GM18508 (cell line): ENCODE results near the gene PAM.
"Not testable (repeated sequence)": the region's sequence is repeated elsewhere in the genome, so short reads cannot be mapped to it uniquely, and the experiment has no call there.

ENCODE experiments used
- ATAC-seq: cut with Tn5 transposase; IDR thresholded peaks from one replicate; pipeline ENCODE4 v1.9.1; 2021; ENCODE audit warnings: moderate number of reproducible peaks; ENCODE audit not compliant: insufficient read depth, unreplicated experiment

Gene PAM

GRCh38 chr5:103021314-103021713 lies 266.2 kb downstream of the PAM start:
- ATAC-seq = peak; percentile 97

- no peak for ATAC-seq
These were observed 272.2 kb downstream of the PAM start for GRCh38 chr5:103027267-103027666.

- no peak for ATAC-seq
These were observed 276.5 kb downstream of the PAM start for GRCh38 chr5:103031607-103032006.

- ATAC-seq = no peak
These were observed 278.6 kb downstream of the PAM start for GRCh38 chr5:103033696-103034095.

- no peak for ATAC-seq
These were observed 279.7 kb downstream of the PAM start for GRCh38 chr5:103034662-103035392.

- no peak for ATAC-seq
These were observed 280.6 kb downstream of the PAM start for GRCh38 chr5:103035701-103036100.

- no peak for ATAC-seq
These were observed 281.5 kb downstream of the PAM start for GRCh38 chr5:103036601-103037000.

GRCh38 chr5:103037673-103038455 lies 282.8 kb downstream of the PAM start:
- ATAC-seq = no peak

GRCh38 chr5:103041071-103041676 lies 286.1 kb downstream of the PAM start:
- no peak for ATAC-seq

- ATAC-seq = not testable (repeated sequence)
These were observed 291.6 kb downstream of the PAM start for GRCh38 chr5:103046706-103047105.

GRCh38 chr5:103057208-103058130 lies 302.4 kb downstream of the PAM start:
- ATAC-seq = no peak

- ATAC-seq = no peak
These were observed 304.4 kb downstream of the PAM start for GRCh38 chr5:103059525-103059924.

- ATAC-seq = no peak
These were observed 305.4 kb downstream of the PAM start for GRCh38 chr5:103060424-103060954.

GRCh38 chr5:103066326-103066725 lies 311.2 kb downstream of the PAM start:
- ATAC-seq = no peak

GRCh38 chr5:103073500-103073899 lies 318.4 kb downstream of the PAM start:
- ATAC-seq = not testable (repeated sequence)

- no peak for ATAC-seq
These were observed 320.3 kb downstream of the PAM start for GRCh38 chr5:103075442-103075841.
